H1 (cell line): ENCODE data around the gene ABHD4. TPM values are rescaled to one million over a fixed set of nuclear protein-coding genes. Genes with fewer than 3 reads are reported as not detected.
A peak's percentile ranks its signal among the peaks of the same experiment; 100 is the strongest.

Source experiments
- CREB1 ChIP-seq: IDR thresholded peaks from 2 replicates; pipeline ENCODE4 v1.6.1; 2012; ENCODE audit warnings: inconsistent platforms
- EP300 ChIP-seq, 2 experiments: IDR thresholded peaks; 1 replicate in 1 of 2; 2 replicates in 1 of 2; pipeline ENCODE4 v1.6.1; 2011 to 2012; ENCODE audit warnings: low read depth in 2 of 2, low read length in 2 of 2, mild to moderate bottlenecking in 2 of 2, borderline replicate concordance in 1 of 2, inconsistent platforms in 1 of 2, moderate library complexity in 1 of 2
- MAX ChIP-seq: IDR thresholded peaks from 2 replicates; pipeline ENCODE4 v1.6.1; 2012; ENCODE audit warnings: inconsistent platforms
- TAF1 ChIP-seq: IDR thresholded peaks from 2 replicates; pipeline ENCODE4 v1.6.1; 2011; ENCODE audit warnings: mild to moderate bottlenecking, low read depth, low read length
- TEAD4 ChIP-seq: IDR thresholded peaks from 2 replicates; pipeline ENCODE4 v1.6.1; 2012; ENCODE audit warnings: low read depth, low read length, inconsistent platforms, mixed read lengths
- YY1 ChIP-seq: IDR thresholded peaks from 2 replicates; pipeline ENCODE4 v1.6.1; 2011; ENCODE audit warnings: low read depth, mild to moderate bottlenecking, low read length
- polyA plus RNA-seq, 7 experiments: library from polyadenylated mRNA; depleted of rRNA in 3 of 7; stranded (reverse) in 5 of 7; unstranded in 2 of 7; fragments of >200 nt in 5 of 7; fragments of 200-250 nt in 2 of 7; gene quantifications; 1 replicate in 5 of 7; 2 replicates in 1 of 7; 4 replicates in 1 of 7; pipeline versions ENCODE4 v1.2.1 to v1.2.3, GENCODE V29; 2011 to 2013; ENCODE audit warnings: missing spikeins in 2 of 7, mixed read lengths in 2 of 7
- total RNA-seq: library from RNA; stranded (reverse); fragmentation: NEBNext Ultra II Directional; extraction: Animal tissue kit (Norgen Biotek cat#: 25700); gene quantifications from 2 replicates; pipeline ENCODE4 v1.2.1, GENCODE V29; 2021
- TF ChIP-seq, protein P1 (sequence below): IDR thresholded peaks from 2 replicates; pipeline ENCODE4 v1.6.1; 2011; ENCODE audit warnings: low read depth, mild to moderate bottlenecking, low read length; ENCODE audit not compliant: insufficient read depth
- TF ChIP-seq, protein P2 (sequence below), 3 experiments: IDR thresholded peaks; 1 replicate in 2 of 3; 2 replicates in 1 of 3; pipeline versions ENCODE4 v1.5.1 to v1.6.1; 2011; ENCODE audit warnings: low read length in 3 of 3, mild to moderate bottlenecking in 3 of 3, inconsistent platforms in 2 of 3, low read depth in 1 of 3, moderate library complexity in 1 of 3; ENCODE audit not compliant: insufficient read depth in 1 of 3; ENCODE audit errors: control extremely low read depth in 1 of 3

The ABHD4 gene
- total and polyA plus RNA-seq, 2 of the 8 experiments (the other 6 are each of a cell fraction or from before 2014, with no cell fraction given), result 32.4 to 42.9 TPM

GRCh38 chr14:22556990-22557623 lies 41.0 kb upstream of the ABHD4 start (continued):
- TF ChIP-seq, protein P1, sequence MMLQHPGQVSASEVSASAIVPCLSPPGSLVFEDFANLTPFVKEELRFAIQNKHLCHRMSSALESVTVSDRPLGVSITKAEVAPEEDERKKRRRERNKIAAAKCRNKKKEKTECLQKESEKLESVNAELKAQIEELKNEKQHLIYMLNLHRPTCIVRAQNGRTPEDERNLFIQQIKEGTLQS, result peak; percentile 15; the same call in 1 of the 2 replicates
- TF ChIP-seq TEAD4 (peak; percentile 45; the same call in 1 of the 2 replicates), YY1 (0 out of 2 replicates have a peak, but pooled peaks have one; percentile 17), CREB1 (peak; percentile 53; the same call in 1 of the 2 replicates), MAX (no peak), TAF1 (peak; percentile 55; the same call in 1 of the 2 replicates), EP300 (IDR thresholded peaks at IDR 0.05; ENCODE audit: borderline replicate concordance in 1 of 2, low read depth in 2 of 2, low read length in 2 of 2) (no peak)
- TF ChIP-seq, protein P2, sequence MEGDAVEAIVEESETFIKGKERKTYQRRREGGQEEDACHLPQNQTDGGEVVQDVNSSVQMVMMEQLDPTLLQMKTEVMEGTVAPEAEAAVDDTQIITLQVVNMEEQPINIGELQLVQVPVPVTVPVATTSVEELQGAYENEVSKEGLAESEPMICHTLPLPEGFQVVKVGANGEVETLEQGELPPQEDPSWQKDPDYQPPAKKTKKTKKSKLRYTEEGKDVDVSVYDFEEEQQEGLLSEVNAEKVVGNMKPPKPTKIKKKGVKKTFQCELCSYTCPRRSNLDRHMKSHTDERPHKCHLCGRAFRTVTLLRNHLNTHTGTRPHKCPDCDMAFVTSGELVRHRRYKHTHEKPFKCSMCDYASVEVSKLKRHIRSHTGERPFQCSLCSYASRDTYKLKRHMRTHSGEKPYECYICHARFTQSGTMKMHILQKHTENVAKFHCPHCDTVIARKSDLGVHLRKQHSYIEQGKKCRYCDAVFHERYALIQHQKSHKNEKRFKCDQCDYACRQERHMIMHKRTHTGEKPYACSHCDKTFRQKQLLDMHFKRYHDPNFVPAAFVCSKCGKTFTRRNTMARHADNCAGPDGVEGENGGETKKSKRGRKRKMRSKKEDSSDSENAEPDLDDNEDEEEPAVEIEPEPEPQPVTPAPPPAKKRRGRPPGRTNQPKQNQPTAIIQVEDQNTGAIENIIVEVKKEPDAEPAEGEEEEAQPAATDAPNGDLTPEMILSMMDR (IDR thresholded peaks at IDR 0.05; ENCODE audit: control extremely low read depth in 1 of 3, insufficient read depth in 1 of 3, low read depth in 1 of 3, low read length in 3 of 3), result peak; percentile 72 to 80 (median 78)
